SK-N-SH (cell line): ENCODE results near the gene UBL7.

ENCODE experiments used
- EP300 ChIP-seq, 2 experiments: IDR thresholded peaks; 2 replicates each; pipeline versions ENCODE4 v1.4.0 to v1.6.1; 2012; ENCODE audit warnings: borderline replicate concordance in 1 of 2, low read depth in 1 of 2, low read length in 1 of 2
- NRF1 ChIP-seq: IDR thresholded peaks from 2 replicates; pipeline ENCODE4 v1.6.1; 2012; ENCODE audit warnings: low read depth, mild to moderate bottlenecking, low read length
- RCOR1 ChIP-seq: fragments of 150-350 bp; IDR thresholded peaks from 2 replicates; pipeline ENCODE4 v1.6.1; 2017; ENCODE audit warnings: antibody characterized with exemption, low read length
- RFX5 ChIP-seq: IDR thresholded peaks from 2 replicates; pipeline ENCODE4 v1.6.1; 2012; ENCODE audit warnings: mild to moderate bottlenecking, improper control_type of control experiment, low read length
- SMC3 ChIP-seq: IDR thresholded peaks from 2 replicates; pipeline ENCODE4 v1.6.1; 2012; ENCODE audit warnings: low read depth, low read length, improper control_type of control experiment
- TAF1 ChIP-seq: IDR thresholded peaks from 2 replicates; pipeline ENCODE4 v1.6.1; 2012; ENCODE audit warnings: low read depth, mild to moderate bottlenecking, low read length, moderate library complexity, borderline replicate concordance
- TF ChIP-seq, protein P1 (sequence below): fragments of 200-600 bp; sonication (generic); IDR thresholded peaks from 2 replicates; pipeline ENCODE4 v1.6.1; 2017; ENCODE audit warnings: antibody characterized with exemption, mild to moderate bottlenecking, moderate library complexity

DNA sequence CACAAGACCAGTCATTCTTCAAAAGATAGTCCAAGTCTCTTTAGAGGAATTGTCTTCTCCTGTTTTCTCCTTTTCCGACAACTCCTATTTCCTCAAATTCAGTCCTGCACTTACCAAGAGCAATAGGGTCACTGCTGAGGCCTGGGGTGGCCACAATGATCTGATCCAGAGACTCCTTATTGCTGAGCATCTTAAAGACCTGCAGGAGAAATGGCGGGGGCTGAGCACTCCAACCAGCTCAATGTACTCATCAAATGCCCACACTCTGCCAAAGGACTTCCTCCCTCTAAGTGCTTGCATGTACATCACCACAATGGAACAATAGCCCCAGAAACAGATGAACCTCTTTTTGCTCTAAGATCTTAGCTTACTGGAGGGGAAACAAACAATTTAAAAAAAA, 9.6 kb downstream of the UBL7 start:
- TF ChIP-seq, protein P1, sequence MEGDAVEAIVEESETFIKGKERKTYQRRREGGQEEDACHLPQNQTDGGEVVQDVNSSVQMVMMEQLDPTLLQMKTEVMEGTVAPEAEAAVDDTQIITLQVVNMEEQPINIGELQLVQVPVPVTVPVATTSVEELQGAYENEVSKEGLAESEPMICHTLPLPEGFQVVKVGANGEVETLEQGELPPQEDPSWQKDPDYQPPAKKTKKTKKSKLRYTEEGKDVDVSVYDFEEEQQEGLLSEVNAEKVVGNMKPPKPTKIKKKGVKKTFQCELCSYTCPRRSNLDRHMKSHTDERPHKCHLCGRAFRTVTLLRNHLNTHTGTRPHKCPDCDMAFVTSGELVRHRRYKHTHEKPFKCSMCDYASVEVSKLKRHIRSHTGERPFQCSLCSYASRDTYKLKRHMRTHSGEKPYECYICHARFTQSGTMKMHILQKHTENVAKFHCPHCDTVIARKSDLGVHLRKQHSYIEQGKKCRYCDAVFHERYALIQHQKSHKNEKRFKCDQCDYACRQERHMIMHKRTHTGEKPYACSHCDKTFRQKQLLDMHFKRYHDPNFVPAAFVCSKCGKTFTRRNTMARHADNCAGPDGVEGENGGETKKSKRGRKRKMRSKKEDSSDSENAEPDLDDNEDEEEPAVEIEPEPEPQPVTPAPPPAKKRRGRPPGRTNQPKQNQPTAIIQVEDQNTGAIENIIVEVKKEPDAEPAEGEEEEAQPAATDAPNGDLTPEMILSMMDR = no peak
- TF ChIP-seq RCOR1 (no peak), NRF1 (no peak), SMC3 (no peak), EP300 (IDR thresholded peaks at IDR 0.05; ENCODE audit: borderline replicate concordance in 1 of 2, low read depth in 1 of 2, low read length in 1 of 2) (no peak), TAF1 (no peak), RFX5 (no peak)
